Stimulated activated naive B cell treated with anti-CD40 and anti-IgM and Interleukin-4, amounts not matched to agents 10 μg/mL and 1 μg/mL and 100 μg/mL, for 72 hours (primary cell): ENCODE measurements around the gene ARL15.
A peak's percentile ranks its signal among the peaks of the same experiment; 100 is the strongest.

Experiments used
- ATAC-seq, 2 donors: fragments of 150-1000 bp; cut with Tn5 transposase; replicated peaks; 2 replicates each; pipeline ENCODE4 v1.10.0; 2021; ENCODE audit warnings: moderate library complexity in 1 of 2
- DNase-seq: peaks from one replicate; pipeline ENCODE4 v3.0.0; 2021
- H3K27ac Mint-ChIP-seq: one replicate; pipeline ENCODE4 v1.8.0; 2022; ENCODE audit warnings: mild to moderate bottlenecking, mixed read lengths
- H3K27me3 Mint-ChIP-seq, 2 donors: one replicate each; pipeline ENCODE4 v1.8.0; 2022; ENCODE audit warnings: mixed read lengths in 2 of 2
- H3K36me3 Mint-ChIP-seq, 2 donors: one replicate each; pipeline ENCODE4 v1.8.0; 2022; ENCODE audit warnings: mixed read lengths in 2 of 2, mild to moderate bottlenecking in 1 of 2
- H3K4me1 Mint-ChIP-seq, 2 donors: one replicate each; pipeline ENCODE4 v1.8.0; 2022; ENCODE audit warnings: mixed read lengths in 2 of 2, mild to moderate bottlenecking in 1 of 2
- H3K4me3 Mint-ChIP-seq, 2 donors: one replicate each; pipeline ENCODE4 v1.8.0; 2022; ENCODE audit warnings: mild to moderate bottlenecking in 2 of 2, mixed read lengths in 2 of 2, moderate library complexity in 1 of 2
- H3K9me3 Mint-ChIP-seq, 2 donors: one replicate each; pipeline ENCODE4 v1.8.0; 2022; ENCODE audit warnings: mixed read lengths in 2 of 2, mild to moderate bottlenecking in 1 of 2

Gene ARL15

DNA sequence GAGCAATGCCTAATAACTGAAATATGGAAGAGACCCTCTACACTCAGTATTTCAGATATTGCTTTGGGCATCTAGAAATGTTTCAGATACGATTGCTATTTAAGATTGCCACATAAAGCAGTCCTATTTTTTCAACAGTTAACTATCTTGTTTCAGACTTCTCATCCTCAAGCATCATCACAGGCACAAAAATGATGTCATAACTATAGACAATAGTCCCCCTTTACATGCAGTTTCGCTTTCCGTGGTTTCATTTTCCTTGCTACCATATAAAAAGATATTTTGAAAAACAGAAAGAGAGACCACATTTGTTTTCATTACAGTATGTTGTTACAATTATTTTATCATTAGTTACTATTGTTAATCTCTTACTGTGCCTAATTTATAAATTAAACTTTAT lies 402.5 kb downstream of the ARL15 start:
- no peaks in the 10 kb centered on the region for H3K4me1 Mint-ChIP-seq
- H3K27ac Mint-ChIP-seq: no peak overlapping the region
- H3K4me3 Mint-ChIP-seq: no peak overlapping the region
- H3K36me3 Mint-ChIP-seq: no peaks in the 10 kb centered on the region
- no peaks in the 10 kb centered on the region for H3K9me3 Mint-ChIP-seq
- H3K27me3 Mint-ChIP-seq: no peaks in the 10 kb centered on the region
- ATAC-seq (no peak), DNase-seq (no peak)

DNA sequence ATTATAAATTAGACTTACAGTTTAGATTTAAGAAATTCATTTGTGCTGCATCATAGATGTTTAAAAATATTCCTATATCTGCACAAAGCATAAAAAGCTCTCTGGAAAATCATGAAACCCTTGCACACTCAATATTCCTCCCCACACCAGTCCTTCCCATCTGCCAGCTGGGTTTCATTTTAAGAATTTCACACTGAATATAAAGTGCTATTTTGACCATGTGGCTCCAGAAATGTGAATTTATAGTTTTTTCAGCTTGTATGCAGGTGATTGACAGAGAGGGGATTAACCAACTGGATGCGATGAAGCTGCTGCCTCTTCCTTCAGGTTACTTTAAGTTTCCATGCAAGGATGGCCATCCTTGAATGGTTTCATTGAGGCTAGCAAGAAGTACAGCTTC lies 403.6 kb downstream of the ARL15 start:
- H3K27me3 Mint-ChIP-seq: no peaks in the 10 kb centered on the region
- ATAC-seq (no peak), DNase-seq (no peak)
- no peaks in the 10 kb centered on the region for H3K36me3 Mint-ChIP-seq
- no peaks in the 10 kb centered on the region for H3K9me3 Mint-ChIP-seq
- peaks cover 0 to 4% of the 10 kb centered on the region in 2 donors for H3K4me1 Mint-ChIP-seq
- H3K4me3 Mint-ChIP-seq: no peak overlapping the region
- H3K27ac Mint-ChIP-seq: no peak overlapping the region

DNA sequence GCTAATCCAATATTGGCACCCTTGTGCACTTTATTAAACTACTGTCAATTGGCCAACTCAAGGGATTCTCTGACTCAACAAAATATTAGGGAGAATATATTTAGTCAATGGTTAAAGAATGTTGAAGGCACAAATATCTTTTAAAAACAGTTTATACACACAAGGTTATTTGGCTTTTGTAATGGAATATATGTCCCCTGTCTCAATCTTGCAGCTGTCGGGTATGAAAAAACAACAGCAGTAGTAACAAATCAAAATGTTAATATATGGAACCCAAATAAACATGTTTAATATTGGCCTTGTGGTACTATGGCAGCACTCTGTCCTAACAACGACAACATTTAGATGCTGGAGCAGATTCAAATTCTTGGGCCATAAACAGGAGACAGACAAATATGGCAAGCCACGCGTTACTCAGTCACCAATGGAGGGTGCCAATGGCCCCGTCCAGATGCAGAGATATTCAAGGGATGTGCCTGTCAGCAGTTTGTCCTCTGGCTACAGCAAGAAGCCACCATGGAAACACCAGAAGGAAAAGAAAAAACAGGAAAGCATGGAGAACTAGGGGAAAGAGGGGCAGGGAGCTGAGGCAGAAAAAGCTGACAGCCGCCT lies 408.0 kb downstream of the ARL15 start:
- Mint-ChIP-seq H3K9me3 (peaks cover 0 to under 1% of the 10 kb centered on the region in 2 donors), H3K27ac (no peak overlapping the region), H3K36me3 (peaks cover 0 to 1% of the 10 kb centered on the region in 2 donors), H3K27me3 (no peaks in the 10 kb centered on the region), H3K4me3 (no peak overlapping the region), H3K4me1 (peaks cover 0 to 4% of the 10 kb centered on the region in 2 donors)
- DNase-seq (no peak), ATAC-seq (no peak)

DNA sequence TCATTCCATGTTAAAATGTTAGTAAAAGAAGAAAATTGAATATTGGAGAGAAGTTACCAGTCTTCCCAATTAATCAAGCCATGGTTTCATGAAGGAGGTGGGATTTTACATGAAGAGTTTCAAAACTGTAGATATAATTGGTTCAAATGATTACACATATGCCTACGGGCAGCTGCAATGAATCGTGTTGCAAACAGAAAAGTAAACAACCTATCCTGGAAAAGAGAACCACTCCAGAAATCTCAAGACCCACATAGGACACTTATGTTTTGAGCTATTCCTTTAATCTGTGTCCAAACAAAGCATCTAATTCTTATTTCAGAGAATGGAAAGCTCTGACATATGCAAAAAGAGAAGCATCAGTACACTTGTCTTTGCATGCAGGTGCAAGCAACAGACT lies 409.7 kb downstream of the ARL15 start:
- peaks cover 0 to 4% of the 10 kb centered on the region in 2 donors for H3K4me1 Mint-ChIP-seq
- no peak overlapping the region for H3K4me3 Mint-ChIP-seq
- no peak overlapping the region for H3K27ac Mint-ChIP-seq
- no peaks in the 10 kb centered on the region for H3K27me3 Mint-ChIP-seq
- H3K36me3 Mint-ChIP-seq: peaks cover 0 to 1% of the 10 kb centered on the region in 2 donors
- ATAC-seq (no peak), DNase-seq (no peak)
- peaks cover 0 to 2% of the 10 kb centered on the region in 2 donors for H3K9me3 Mint-ChIP-seq

DNA sequence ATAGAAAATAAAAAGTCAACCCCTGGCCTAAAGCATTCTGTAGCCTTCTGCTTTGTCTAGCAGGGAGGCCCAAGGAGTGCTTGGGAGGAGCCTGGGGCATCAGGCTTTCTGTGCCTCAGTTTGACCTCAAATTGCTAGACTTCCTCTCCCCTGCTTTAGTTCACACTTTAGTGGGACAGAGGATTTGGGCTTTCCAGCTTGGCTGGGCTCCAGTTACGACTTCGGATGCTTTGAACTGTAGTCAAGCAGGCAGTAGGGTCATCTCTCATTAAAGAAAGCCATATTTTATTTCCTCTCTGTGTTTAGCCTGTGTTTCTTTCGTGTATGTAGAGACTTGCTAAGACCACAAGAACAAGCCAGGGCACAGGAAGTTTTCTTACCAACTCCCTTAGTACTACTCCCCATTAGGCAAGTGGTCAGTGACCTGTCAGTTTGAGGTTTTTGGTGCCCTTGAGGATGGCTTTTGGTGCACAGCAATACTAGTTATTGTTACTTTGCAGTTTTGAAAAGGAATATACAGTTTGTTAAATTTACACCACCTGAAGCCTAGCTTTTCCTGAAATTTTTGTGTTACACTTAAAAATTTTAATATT lies 415.2 kb downstream of the ARL15 start:
- DNase-seq: no peak
- Mint-ChIP-seq H3K27ac (no peak overlapping the region), H3K4me3 (no peak overlapping the region), H3K9me3 (peaks cover 0 to 2% of the 10 kb centered on the region in 2 donors), H3K36me3 (peaks cover 0 to 1% of the 10 kb centered on the region in 2 donors), H3K27me3 (no peaks in the 10 kb centered on the region), H3K4me1 (no peaks in the 10 kb centered on the region)
- ATAC-seq: no peak

DNA sequence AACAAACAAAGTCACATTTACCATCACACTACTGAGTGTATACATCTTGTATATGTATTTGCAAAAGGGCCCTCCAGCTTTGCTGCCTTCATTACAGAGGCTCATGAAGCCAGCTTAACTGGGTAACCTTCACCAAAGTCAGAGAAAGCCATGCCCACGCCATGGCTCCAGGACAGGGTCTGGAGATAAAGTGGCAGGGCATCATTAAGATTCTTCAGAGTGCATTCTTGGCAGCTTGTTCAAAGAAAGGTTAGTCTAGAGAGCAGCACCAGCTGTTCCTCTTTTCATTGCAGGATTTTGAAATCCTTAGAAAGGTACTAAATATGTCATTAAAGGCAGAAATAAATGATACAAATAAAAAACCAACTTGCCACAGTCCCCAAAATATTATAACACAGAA lies 416.7 kb downstream of the ARL15 start:
- Mint-ChIP-seq H3K4me1 (no peaks in the 10 kb centered on the region), H3K9me3 (peaks cover 0 to 2% of the 10 kb centered on the region in 2 donors), H3K27me3 (no peaks in the 10 kb centered on the region), H3K36me3 (no peaks in the 10 kb centered on the region), H3K27ac (no peak overlapping the region), H3K4me3 (no peak overlapping the region)
- no peak for DNase-seq
- no peak for ATAC-seq

DNA sequence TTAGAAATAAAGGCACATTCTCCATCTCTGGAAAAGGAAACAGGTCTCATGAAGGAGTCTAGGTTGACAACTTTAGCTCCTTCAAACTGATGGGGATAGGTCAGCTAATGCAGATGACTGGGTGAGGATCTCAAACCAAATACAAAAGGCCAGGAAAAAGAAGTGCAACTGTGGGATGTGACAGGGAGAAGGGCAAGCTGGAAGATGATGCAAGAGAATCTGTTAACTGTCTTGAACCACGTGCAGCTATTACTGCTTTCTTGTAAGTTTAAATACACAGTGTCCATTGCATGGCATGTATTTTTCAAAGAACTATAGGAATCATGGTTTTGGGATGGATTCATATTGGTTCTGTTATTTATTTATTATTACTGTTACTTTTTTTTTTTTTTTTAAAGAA lies 418.1 kb downstream of the ARL15 start:
- no peak for DNase-seq
- no peaks in the 10 kb centered on the region for H3K4me1 Mint-ChIP-seq
- H3K4me3 Mint-ChIP-seq: no peak overlapping the region
- no peaks in the 10 kb centered on the region for H3K9me3 Mint-ChIP-seq
- H3K27ac Mint-ChIP-seq: no peak overlapping the region
- ATAC-seq: no peak
- H3K36me3 Mint-ChIP-seq: peaks cover 2 to 3% of the 10 kb centered on the region in 2 donors
- no peaks in the 10 kb centered on the region for H3K27me3 Mint-ChIP-seq

DNA sequence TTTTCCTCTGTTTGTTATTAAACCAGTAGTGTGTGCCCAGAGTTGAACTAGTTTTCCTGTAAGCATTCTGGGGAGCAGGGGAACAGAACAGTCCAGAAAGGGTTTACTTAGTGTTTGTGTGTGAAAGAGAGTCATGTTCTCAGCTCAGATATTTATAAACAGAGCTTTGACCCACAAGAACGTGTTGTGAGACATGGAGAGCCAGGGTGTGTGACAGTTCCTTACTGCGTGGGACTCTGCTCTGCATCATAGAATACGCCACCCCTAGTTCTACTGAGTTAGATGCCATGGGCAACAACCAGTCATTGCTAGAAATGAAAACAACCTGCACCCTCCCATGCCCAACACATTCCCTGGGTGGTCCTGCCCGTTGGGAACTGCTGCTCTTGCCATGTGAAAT lies 419.2 kb downstream of the ARL15 start:
- H3K27ac Mint-ChIP-seq: no peak overlapping the region

DNA sequence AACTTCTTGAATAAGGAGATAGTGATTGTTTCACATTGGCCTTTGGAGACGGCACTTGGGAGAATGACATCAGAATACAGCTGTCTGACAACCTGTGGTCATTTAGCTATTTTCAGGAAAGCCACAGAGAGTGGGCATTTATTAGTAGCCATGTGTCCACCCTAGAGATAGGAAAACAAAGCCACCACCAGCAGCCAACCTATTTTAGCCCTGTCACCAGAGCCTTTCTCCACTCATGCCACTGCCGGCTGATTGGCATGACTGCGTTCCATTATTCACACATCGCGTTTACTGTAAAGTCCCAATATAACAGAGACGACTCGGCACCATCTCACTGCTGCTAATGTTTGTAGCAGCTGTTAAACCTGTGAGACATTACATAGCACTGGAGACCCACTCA lies 419.9 kb downstream of the ARL15 start:
- DNase-seq: no peak

More for the DNA sequence above, 419.2 kb downstream of the ARL15 start:
- Mint-ChIP-seq H3K36me3 (peaks cover 2 to 3% of the 10 kb centered on the region in 2 donors), H3K4me1 (no peaks in the 10 kb centered on the region), H3K9me3 (no peaks in the 10 kb centered on the region), H3K4me3 (no peak overlapping the region), H3K27me3 (no peaks in the 10 kb centered on the region)
- ATAC-seq (no peak), DNase-seq (no peak)

DNA sequence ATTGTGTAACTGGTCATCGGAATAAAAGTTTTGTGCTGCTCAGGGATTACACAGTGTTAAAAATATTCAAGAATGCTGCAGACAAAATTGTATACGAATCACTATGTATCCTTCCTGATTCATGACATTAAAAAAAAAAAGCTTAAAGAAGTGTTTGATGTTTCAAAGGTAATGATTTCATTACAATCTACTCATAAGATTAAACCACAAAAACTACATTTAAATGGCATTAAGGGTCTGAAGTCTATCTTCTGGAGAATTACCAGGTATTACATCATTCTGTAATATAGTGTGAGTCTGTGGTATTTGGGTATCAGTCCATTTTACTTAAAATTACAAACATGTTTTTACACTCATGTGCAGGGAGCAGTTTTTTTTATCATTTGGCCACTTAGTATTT lies 425.5 kb downstream of the ARL15 start:
- H3K9me3 Mint-ChIP-seq: no peaks in the 10 kb centered on the region
- no peak overlapping the region for H3K4me3 Mint-ChIP-seq
- peaks cover 2 to 13% of the 10 kb centered on the region in 2 donors for H3K36me3 Mint-ChIP-seq
- H3K27me3 Mint-ChIP-seq: no peaks in the 10 kb centered on the region
- no peak overlapping the region for H3K27ac Mint-ChIP-seq
- ATAC-seq: no peak
- peaks cover 7 to 25% of the 10 kb centered on the region in 2 donors for H3K4me1 Mint-ChIP-seq
- DNase-seq: no peak

More for the DNA sequence above, 419.9 kb downstream of the ARL15 start:
- Mint-ChIP-seq H3K27ac (no peak overlapping the region), H3K9me3 (no peaks in the 10 kb centered on the region), H3K4me1 (no peaks in the 10 kb centered on the region), H3K36me3 (peaks cover 2 to 6% of the 10 kb centered on the region in 2 donors), H3K4me3 (no peak overlapping the region), H3K27me3 (no peaks in the 10 kb centered on the region)
- no peak for ATAC-seq

DNA sequence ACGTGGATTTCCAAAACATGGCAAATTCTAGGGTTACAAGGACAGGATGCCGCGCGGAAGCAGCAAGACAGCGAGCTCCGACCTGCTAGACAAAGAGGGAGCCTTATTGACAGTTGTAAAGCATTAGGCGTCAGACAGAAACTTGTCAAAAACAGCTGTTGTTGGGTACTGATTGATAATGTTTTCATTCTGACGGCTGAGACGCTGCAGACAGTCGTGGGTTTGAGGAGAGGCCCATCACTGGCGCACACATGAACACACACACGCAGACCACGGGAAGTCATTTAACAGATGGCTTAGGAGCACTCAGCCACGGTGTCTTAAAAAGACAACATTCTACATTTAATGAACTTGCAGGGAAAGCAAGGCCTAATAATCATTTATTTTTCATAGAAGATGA lies 426.0 kb downstream of the ARL15 start:
- Mint-ChIP-seq H3K36me3 (peaks cover 2 to 13% of the 10 kb centered on the region in 2 donors), H3K27ac (no peak overlapping the region), H3K27me3 (no peaks in the 10 kb centered on the region), H3K9me3 (no peaks in the 10 kb centered on the region), H3K4me1 (peaks cover 7 to 25% of the 10 kb centered on the region in 2 donors), H3K4me3 (no peak overlapping the region)
- no peak for DNase-seq
- peak; percentile 52 to 59 for ATAC-seq

DNA sequence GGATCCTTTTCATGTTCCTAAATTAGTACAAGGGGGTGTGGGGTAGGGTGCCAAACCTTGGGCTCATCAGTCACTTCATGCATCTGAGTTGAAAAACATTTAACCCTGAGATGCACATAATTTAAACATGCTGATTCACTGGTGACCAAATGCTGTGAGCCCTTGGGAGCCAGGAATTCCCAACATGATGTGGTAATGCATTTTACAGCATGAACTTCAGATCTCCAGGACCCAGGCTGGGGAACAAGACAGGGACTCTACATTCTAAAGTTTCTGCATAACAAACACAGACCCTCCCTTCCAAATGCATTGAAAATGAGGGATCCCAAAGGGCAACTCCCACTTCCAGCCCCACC lies 427.7 kb downstream of the ARL15 start:
- DNase-seq: no peak
- H3K4me1 Mint-ChIP-seq: peaks cover 7 to 25% of the 10 kb centered on the region in 2 donors
- ATAC-seq: peak; percentile 5 to 10
- no peak overlapping the region for H3K4me3 Mint-ChIP-seq
- H3K27me3 Mint-ChIP-seq: no peaks in the 10 kb centered on the region
- no peak overlapping the region for H3K27ac Mint-ChIP-seq
- H3K9me3 Mint-ChIP-seq: no peaks in the 10 kb centered on the region
- peaks cover 2 to 13% of the 10 kb centered on the region in 2 donors for H3K36me3 Mint-ChIP-seq

DNA sequence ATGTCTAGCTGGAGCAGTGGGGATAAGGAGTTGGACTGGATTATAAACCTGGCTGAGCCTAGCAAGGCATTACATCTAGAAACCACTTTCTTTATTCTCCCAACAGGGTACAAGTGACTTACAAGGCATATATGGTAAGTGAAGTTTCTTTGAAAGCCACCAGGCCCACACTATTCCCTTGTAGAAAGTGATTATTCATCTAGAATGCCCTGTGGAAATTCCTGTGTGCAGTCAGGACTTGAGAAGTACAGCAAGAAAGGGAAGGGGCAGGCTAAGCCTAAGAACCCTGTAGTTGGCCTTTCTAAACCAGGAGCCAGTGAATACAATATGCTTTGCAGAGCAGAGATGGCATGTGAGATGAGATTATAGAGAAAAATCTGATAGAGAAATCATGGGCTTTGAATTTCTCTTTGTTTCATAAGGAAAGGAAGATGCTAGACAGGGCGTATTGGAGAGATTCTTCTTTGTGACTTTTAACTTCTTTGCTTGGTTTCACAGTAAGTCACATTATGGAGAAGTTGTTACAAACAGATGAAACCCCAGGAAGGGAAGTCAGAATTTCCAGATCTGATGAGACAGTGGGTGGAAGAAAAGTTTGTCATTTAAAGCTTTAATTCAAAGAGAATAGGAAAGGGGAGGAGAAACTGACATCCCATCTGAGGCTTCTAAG lies 428.2 kb downstream of the ARL15 start:
- peak; percentile 34 to 39 for ATAC-seq
- DNase-seq: no peak
- peaks cover 0 to 11% of the 10 kb centered on the region in 2 donors for H3K36me3 Mint-ChIP-seq
- H3K27me3 Mint-ChIP-seq: no peaks in the 10 kb centered on the region
- no peak overlapping the region for H3K27ac Mint-ChIP-seq
- no peaks in the 10 kb centered on the region for H3K9me3 Mint-ChIP-seq
- peaks cover 7 to 25% of the 10 kb centered on the region in 2 donors for H3K4me1 Mint-ChIP-seq
- H3K4me3 Mint-ChIP-seq: no peak overlapping the region

DNA sequence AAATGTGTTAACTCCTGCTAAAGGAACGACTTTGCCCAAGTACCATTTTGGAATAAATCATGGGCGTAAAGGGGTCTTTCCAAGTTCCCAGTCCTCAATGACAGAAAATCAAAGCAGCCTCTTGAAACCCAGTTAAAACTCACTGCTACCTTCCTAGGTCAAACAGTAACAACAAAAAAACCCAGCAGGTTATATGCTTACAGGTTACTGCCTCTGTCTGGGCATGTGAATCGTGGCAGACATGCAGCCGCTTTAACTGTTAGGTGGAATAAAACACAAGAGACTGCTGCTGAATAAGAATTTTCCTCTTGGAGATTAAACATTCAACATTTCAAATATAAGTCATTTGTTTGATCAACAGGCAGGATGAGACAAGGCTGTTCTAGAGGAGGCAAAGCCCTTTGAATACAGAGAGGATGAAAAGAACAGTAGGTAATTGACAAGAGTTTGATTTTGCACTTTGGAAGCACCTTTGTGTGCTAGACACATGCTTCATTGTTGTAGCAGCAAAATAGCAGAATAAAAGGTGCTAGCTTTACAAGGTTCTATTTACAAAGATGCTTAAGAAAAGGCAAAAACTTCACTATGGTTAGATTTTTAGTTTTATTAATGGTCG lies 430.6 kb downstream of the ARL15 start:
- no peak overlapping the region for H3K4me3 Mint-ChIP-seq
- DNase-seq (no peak), ATAC-seq (no peak)
- H3K36me3 Mint-ChIP-seq: peaks cover 0 to 7% of the 10 kb centered on the region in 2 donors
- H3K27me3 Mint-ChIP-seq: no peaks in the 10 kb centered on the region
- peaks cover 8 to 25% of the 10 kb centered on the region in 2 donors for H3K4me1 Mint-ChIP-seq
- no peak overlapping the region for H3K27ac Mint-ChIP-seq
- peaks cover 0 to 1% of the 10 kb centered on the region in 2 donors for H3K9me3 Mint-ChIP-seq

DNA sequence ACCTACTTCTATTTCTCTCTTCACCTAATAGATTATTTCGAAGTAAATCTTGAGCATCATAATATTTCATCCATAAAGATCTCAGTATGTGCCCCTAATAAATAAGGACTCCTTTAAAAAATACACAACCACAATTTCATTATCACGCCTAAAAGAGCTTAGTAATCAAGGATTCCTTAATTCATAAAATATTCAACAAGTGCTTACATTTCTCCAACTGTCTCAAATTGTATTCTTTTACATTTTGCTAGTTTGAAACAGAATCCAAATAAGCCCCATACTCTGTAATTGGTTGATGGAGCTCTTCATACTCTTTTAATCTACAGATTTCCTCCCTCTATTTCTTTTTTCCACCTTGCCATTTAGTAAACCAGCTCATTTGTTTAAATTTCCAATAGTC lies 432.4 kb downstream of the ARL15 start:
- Mint-ChIP-seq H3K4me3 (no peak overlapping the region), H3K4me1 (peaks cover 8 to 16% of the 10 kb centered on the region in 2 donors), H3K9me3 (peaks cover 0 to 1% of the 10 kb centered on the region in 2 donors), H3K36me3 (no peaks in the 10 kb centered on the region), H3K27ac (no peak overlapping the region), H3K27me3 (no peaks in the 10 kb centered on the region)
- DNase-seq (no peak), ATAC-seq (no peak)
